Transverse colon (tissue), 4 donors: ENCODE results near the gene VPS13A.

Source experiments
- EP300 ChIP-seq: sonication (generic); formaldehyde crosslinking; IDR thresholded peaks from one replicate; pipeline ENCODE4 v1.6.1; 2017; ENCODE audit warnings: antibody characterized with exemption, low read depth
- POLR2A ChIP-seq: fragments of 450-650 bp; IDR thresholded peaks from one replicate; pipeline ENCODE4 v1.6.1; 2016; ENCODE audit warnings: antibody characterized with exemption, mild to moderate bottlenecking, moderate library complexity
- POLR2AphosphoS5 ChIP-seq, 3 donors: sonication (generic); formaldehyde crosslinking; IDR thresholded peaks; one replicate each; pipeline ENCODE4 v1.6.1; 2016; ENCODE audit warnings: antibody characterized with exemption in 3 of 3
- TF ChIP-seq, protein P1 (sequence below), 5 experiments: fragments of 200-600 bp in 3 of 5; fragments of 450-650 bp in 2 of 5; sonication (generic) in 3 of 5; IDR thresholded peaks; 1 replicate in 2 of 5; 2 replicates in 3 of 5; pipeline ENCODE4 v1.5.1; 2016 to 2017; ENCODE audit warnings: antibody characterized with exemption in 5 of 5, inconsistent platforms in 3 of 5, mild to moderate bottlenecking in 2 of 5, moderate library complexity in 1 of 5

DNA sequence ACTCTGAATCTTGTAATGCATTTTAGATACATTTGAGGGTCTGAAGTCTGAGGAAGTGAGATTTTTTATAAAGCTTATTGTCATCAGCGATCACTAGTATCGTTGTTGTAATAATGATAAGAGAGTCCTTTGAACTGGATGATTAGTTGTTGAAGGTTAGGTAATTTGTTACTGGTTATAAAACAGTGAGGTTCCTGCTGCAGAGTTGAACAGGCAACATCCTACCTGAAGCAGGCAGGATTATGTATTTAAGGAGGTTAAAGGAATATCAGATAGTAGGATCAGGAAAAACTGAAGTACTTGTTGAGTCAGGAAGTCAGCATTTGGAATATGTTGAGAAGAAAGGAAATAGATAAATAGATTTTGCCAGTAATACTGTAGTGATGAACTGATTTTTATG lies 106.7 kb downstream of the VPS13A start:
- TF ChIP-seq, protein P1, sequence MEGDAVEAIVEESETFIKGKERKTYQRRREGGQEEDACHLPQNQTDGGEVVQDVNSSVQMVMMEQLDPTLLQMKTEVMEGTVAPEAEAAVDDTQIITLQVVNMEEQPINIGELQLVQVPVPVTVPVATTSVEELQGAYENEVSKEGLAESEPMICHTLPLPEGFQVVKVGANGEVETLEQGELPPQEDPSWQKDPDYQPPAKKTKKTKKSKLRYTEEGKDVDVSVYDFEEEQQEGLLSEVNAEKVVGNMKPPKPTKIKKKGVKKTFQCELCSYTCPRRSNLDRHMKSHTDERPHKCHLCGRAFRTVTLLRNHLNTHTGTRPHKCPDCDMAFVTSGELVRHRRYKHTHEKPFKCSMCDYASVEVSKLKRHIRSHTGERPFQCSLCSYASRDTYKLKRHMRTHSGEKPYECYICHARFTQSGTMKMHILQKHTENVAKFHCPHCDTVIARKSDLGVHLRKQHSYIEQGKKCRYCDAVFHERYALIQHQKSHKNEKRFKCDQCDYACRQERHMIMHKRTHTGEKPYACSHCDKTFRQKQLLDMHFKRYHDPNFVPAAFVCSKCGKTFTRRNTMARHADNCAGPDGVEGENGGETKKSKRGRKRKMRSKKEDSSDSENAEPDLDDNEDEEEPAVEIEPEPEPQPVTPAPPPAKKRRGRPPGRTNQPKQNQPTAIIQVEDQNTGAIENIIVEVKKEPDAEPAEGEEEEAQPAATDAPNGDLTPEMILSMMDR (IDR thresholded peaks at IDR 0.05) = no peak
- TF ChIP-seq POLR2AphosphoS5 (IDR thresholded peaks at IDR 0.05) = no peak
- TF ChIP-seq POLR2A = no peak
- TF ChIP-seq EP300 = no peak
